Cardiac muscle cell (in vitro differentiated cells and primary cell): Measurements from ENCODE around the gene ALOX15. TPM values are rescaled to one million over a fixed set of nuclear protein-coding genes. Genes with fewer than 3 reads are reported as not detected.

Experiments
- DNase-seq, 2 donors: peaks; one replicate each; pipeline versions ENCODE4 v3.0.0 to v3.0.0-alpha.2; 2010 to 2017; ENCODE audit warnings: low read depth in 1 of 2, low spot score in 1 of 2
- H3K27ac ChIP-seq: fragments of 200-600 bp; sonication (generic); 2 replicates; pipeline ENCODE4 v1.5.1; 2016
- H3K27me3 ChIP-seq: fragments of 200-600 bp; sonication (generic); 2 replicates; pipeline ENCODE4 v1.6.0; 2016; ENCODE audit warnings: control low read depth
- H3K36me3 ChIP-seq: fragments of 200-600 bp; sonication (generic); 2 replicates; pipeline ENCODE4 v1.5.1; 2016; ENCODE audit warnings: control low read depth
- H3K4me1 ChIP-seq: fragments of 200-600 bp; sonication (generic); 2 replicates; pipeline ENCODE4 v1.8.1; 2017; ENCODE audit warnings: low read depth, mild to moderate bottlenecking, mixed run types
- H3K4me3 ChIP-seq: fragments of 200-600 bp; sonication (generic); 2 replicates; pipeline ENCODE4 v1.5.1; 2016; ENCODE audit warnings: mild to moderate bottlenecking
- H3K9me3 ChIP-seq: fragments of 200-600 bp; sonication (generic); 2 replicates; pipeline ENCODE4 v1.5.1; 2017; ENCODE audit warnings: low read depth, mild to moderate bottlenecking, control low read depth
- polyA plus RNA-seq: library from polyadenylated mRNA; unstranded; fragments of >200 nt; fragmentation: Nextera tagmentation; extraction: Ambion mirVana; gene quantifications from 2 replicates; pipeline ENCODE4 v1.2.1, GENCODE V29; 2016
- total RNA-seq: library from RNA; depleted of rRNA; stranded (reverse); fragments of >200 nt; gene quantifications from 2 replicates; pipeline ENCODE4 v1.2.3, GENCODE V29; 2016
- TF ChIP-seq, protein P1 (sequence below): IDR thresholded peaks from 2 replicates; pipeline ENCODE4 v1.5.1; 2012; ENCODE audit warnings: low read depth, mild to moderate bottlenecking, low read length

Gene ALOX15
- total and polyA plus RNA-seq, 2 experiments from 2014 or later = 0.71 to 1.5 TPM

DNA sequence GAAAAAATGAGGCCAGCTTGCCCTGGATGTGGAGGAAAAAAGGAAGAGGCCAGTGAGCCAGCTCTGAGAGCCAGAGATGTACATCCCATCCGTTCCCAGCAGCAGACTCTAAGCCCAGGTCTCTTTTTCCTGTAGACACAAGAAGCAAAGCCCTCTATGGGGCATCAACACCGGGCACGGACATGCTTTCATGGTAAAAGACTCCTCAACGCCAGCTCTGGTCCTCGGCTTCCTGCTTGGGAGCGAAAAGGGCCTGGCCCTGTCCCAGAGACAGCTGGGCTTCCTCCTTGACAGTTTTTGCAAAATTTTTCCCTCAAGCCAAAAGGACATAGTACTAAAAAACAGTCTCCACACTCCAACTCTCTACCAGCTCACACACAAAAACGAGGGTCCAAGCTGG lies 35.3 kb upstream of the ALOX15 start:
- Histone ChIP-seq H3K9me3 (no peaks in the 10 kb centered on the region), H3K27me3 (no peaks in the 10 kb centered on the region), H3K4me3 (no peak overlapping the region), H3K27ac (peak overlapping the region; percentile 60), H3K4me1 (peaks cover 37% of the 10 kb centered on the region), H3K36me3 (peaks cover 29% of the 10 kb centered on the region)
- DNase-seq = no peak
- TF ChIP-seq, protein P1, sequence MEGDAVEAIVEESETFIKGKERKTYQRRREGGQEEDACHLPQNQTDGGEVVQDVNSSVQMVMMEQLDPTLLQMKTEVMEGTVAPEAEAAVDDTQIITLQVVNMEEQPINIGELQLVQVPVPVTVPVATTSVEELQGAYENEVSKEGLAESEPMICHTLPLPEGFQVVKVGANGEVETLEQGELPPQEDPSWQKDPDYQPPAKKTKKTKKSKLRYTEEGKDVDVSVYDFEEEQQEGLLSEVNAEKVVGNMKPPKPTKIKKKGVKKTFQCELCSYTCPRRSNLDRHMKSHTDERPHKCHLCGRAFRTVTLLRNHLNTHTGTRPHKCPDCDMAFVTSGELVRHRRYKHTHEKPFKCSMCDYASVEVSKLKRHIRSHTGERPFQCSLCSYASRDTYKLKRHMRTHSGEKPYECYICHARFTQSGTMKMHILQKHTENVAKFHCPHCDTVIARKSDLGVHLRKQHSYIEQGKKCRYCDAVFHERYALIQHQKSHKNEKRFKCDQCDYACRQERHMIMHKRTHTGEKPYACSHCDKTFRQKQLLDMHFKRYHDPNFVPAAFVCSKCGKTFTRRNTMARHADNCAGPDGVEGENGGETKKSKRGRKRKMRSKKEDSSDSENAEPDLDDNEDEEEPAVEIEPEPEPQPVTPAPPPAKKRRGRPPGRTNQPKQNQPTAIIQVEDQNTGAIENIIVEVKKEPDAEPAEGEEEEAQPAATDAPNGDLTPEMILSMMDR = no peak

DNA sequence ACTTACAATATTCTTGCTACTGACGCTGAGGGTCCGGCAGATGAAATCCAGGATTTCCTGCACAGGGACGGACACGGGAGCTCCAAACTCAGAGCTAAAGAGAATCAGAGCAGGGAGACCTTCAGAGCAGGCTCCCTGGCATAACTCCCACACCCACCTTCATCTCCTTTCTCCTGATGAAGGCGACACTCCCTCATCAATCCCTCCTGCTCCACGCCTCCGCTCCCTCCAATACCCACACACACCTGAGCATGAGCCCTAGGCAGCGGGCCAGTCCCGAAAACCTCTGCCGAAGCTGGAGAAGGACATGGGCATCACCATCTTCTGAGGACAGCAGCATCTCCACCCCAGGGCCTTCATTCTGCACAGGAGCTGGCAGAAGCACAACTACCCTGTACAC lies 34.3 kb upstream of the ALOX15 start:
- Histone ChIP-seq H3K27me3 (no peaks in the 10 kb centered on the region), H3K36me3 (peaks cover 33% of the 10 kb centered on the region), H3K27ac (no peak overlapping the region), H3K4me3 (no peak overlapping the region), H3K9me3 (no peaks in the 10 kb centered on the region), H3K4me1 (peaks cover 37% of the 10 kb centered on the region)
- DNase-seq = no peak
- TF ChIP-seq, protein P1 = no peak

DNA sequence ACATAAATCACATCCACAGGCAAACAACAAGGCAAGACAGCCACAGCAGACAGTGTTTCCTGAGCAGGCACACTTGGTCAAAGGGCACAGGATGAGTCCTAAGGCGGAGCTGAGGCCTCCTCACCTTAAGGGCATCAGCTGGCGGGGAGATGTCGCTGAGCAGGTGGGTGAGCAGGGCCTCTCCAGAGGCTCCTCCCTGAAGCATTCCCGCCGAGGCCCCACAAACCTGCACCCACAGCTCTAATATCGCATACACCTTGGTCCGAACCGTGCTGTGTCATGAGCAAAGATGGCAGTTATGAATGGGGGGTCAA lies 33.2 kb upstream of the ALOX15 start:
- TF ChIP-seq, protein P1 = no peak
- no peak for DNase-seq
- Histone ChIP-seq H3K27ac (no peak overlapping the region), H3K4me1 (peaks cover 30% of the 10 kb centered on the region), H3K4me3 (no peak overlapping the region), H3K27me3 (no peaks in the 10 kb centered on the region), H3K9me3 (no peaks in the 10 kb centered on the region), H3K36me3 (peaks cover 33% of the 10 kb centered on the region)

DNA sequence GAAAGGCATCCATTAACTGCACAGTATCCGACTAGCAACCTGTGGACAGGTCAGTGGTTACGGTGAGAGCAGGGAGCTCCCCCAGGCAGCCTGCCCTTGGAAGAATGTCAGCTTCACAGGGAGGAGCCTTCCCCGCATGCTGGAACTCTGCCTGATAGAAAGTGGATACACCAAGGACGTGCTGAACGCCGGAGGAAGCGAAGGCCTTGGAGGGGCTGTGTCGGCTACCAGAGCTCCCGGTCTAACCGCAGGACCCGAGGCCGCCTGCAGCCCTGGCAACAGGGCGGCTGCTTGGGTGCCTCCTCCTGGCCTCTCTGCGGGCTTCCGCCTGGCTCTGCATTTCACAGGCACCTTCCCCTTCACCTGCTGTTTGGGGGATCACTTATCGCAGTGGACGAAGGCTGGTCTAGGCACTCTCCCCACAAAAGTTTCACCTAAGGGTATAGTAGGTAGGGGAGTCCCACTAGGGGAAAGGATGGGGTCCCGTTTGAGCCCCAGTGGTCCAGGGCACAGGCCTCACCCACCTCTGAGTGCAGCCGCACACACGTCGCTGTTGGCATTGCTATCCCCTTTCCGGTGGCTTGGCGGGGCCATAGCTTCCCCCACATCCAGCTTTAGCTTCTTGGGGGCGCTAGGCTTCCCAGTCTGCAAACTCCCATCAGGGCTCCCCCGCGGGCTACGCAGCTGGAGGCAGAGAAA lies 32.7 kb upstream of the ALOX15 start:
- DNase-seq = no peak
- Histone ChIP-seq H3K4me1 (peaks cover 25% of the 10 kb centered on the region), H3K9me3 (no peaks in the 10 kb centered on the region), H3K27me3 (no peaks in the 10 kb centered on the region), H3K4me3 (no peak overlapping the region), H3K27ac (no peak overlapping the region), H3K36me3 (peaks cover 33% of the 10 kb centered on the region)
- TF ChIP-seq, protein P1 = no peak

DNA sequence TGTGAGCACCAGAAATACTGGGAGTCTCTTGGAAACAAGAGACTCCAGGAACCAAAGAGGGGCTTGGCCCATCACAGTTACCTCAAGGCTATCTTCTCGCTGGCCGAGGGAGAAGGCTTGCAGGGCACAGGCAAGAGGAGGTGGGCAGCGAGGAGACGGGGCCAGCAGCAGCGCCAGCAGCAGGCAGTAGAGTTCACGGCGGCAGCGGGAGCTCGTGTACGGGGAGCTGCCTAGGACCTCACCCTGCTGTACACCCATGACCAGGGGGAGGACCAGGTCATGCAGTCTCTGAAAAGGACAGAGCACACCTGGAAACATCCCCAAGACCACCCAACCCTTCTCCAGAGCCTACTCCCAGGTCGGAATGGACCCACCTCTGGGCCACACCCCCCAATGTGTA lies 31.7 kb upstream of the ALOX15 start:
- Histone ChIP-seq H3K27ac (no peak overlapping the region), H3K36me3 (peaks cover 33% of the 10 kb centered on the region)

More for the DNA sequence above, 31.7 kb upstream of the ALOX15 start:
- Histone ChIP-seq H3K9me3 (no peaks in the 10 kb centered on the region), H3K4me1 (peaks cover 18% of the 10 kb centered on the region), H3K27me3 (no peaks in the 10 kb centered on the region), H3K4me3 (no peak overlapping the region)
- TF ChIP-seq, protein P1 = no peak
- no peak for DNase-seq
